H9 (cell line): ENCODE measurements around the gene HCFC1. TPM values are rescaled to one million over a fixed set of nuclear protein-coding genes. Genes with fewer than 3 reads are reported as not detected.
A peak's percentile ranks its signal among the peaks of the same experiment; 100 is the strongest.

Experiments
- DNase-seq: peaks from one replicate; pipeline ENCODE4 v3.0.0-alpha.2; 2017
- H2AFZ ChIP-seq: one replicate; pipeline ENCODE4 v1.6.1; 2013; ENCODE audit warnings: mild to moderate bottlenecking, low read length, control low read depth, moderate library complexity
- H2AK5ac ChIP-seq: 2 replicates; pipeline ENCODE4 v1.6.1; 2013; ENCODE audit warnings: low read length, control low read depth, mixed read lengths; ENCODE audit not compliant: insufficient read length
- H2BK120ac ChIP-seq: one replicate; pipeline ENCODE4 v1.6.1; 2013; ENCODE audit warnings: low read depth, mild to moderate bottlenecking, low read length, control low read depth, inconsistent platforms; ENCODE audit not compliant: poor library complexity, severe bottlenecking
- H2BK12ac ChIP-seq: 2 replicates; pipeline ENCODE4 v1.6.1; 2013; ENCODE audit warnings: low read length, control low read depth, mixed read lengths, low read depth; ENCODE audit not compliant: insufficient read length
- H2BK15ac ChIP-seq: 2 replicates; pipeline ENCODE4 v1.6.1; 2013; ENCODE audit warnings: low read depth, low read length, control low read depth
- H2BK20ac ChIP-seq: one replicate; pipeline ENCODE4 v1.6.1; 2013; ENCODE audit warnings: low read depth, mild to moderate bottlenecking, low read length, control low read depth, inconsistent platforms; ENCODE audit not compliant: poor library complexity, severe bottlenecking
- H2BK5ac ChIP-seq: 2 replicates; pipeline ENCODE4 v1.6.1; 2013; ENCODE audit warnings: low read length, control low read depth, mixed read lengths; ENCODE audit not compliant: insufficient read length
- H3K14ac ChIP-seq: 2 replicates; pipeline ENCODE4 v1.6.1; 2013; ENCODE audit warnings: low read length, control low read depth; ENCODE audit not compliant: insufficient read depth
- H3K18ac ChIP-seq: 2 replicates; pipeline ENCODE4 v1.6.1; 2013; ENCODE audit warnings: low read depth, mild to moderate bottlenecking, mixed read lengths, low read length, control low read depth; ENCODE audit not compliant: insufficient read length
- H3K23ac ChIP-seq: 2 replicates; pipeline ENCODE4 v1.6.1; 2013; ENCODE audit warnings: low read length, control low read depth, mixed read lengths, low read depth; ENCODE audit not compliant: insufficient read length
- H3K23me2 ChIP-seq: 2 replicates; pipeline ENCODE4 v1.6.1; 2013; ENCODE audit warnings: low read depth, mild to moderate bottlenecking, mixed read lengths, low read length, control low read depth; ENCODE audit not compliant: insufficient read length, poor library complexity, severe bottlenecking
- H3K27ac ChIP-seq: 2 replicates; pipeline ENCODE4 v1.5.1; 2013; ENCODE audit warnings: low read length, control low read depth, mixed read lengths, low read depth; ENCODE audit not compliant: insufficient read length
- H3K27me3 ChIP-seq: 2 replicates; pipeline ENCODE4 v1.6.1; 2013; ENCODE audit warnings: low read length, control low read depth, inconsistent platforms; ENCODE audit not compliant: insufficient read depth
- H3K4ac ChIP-seq: 2 replicates; pipeline ENCODE4 v1.6.1; 2013; ENCODE audit warnings: low read depth, mild to moderate bottlenecking, control low read depth, inconsistent platforms, low read length, moderate library complexity
- H3K4me1 ChIP-seq: 2 replicates; pipeline ENCODE4 v1.6.1; 2013; ENCODE audit warnings: low read length, control low read depth, inconsistent platforms; ENCODE audit not compliant: insufficient read depth
- H3K4me2 ChIP-seq: 2 replicates; pipeline ENCODE4 v1.6.1; 2013; ENCODE audit warnings: low read length, control low read depth, mixed read lengths; ENCODE audit not compliant: insufficient read length, insufficient read depth
- H3K56ac ChIP-seq: 2 replicates; pipeline ENCODE4 v1.6.1; 2013; ENCODE audit warnings: low read depth, mild to moderate bottlenecking, mixed read lengths, low read length, control low read depth; ENCODE audit not compliant: insufficient read length
- H3K79me1 ChIP-seq: 2 replicates; pipeline ENCODE4 v1.6.1; 2013; ENCODE audit warnings: low read depth, mild to moderate bottlenecking, moderate library complexity, low read length, control low read depth, inconsistent platforms; ENCODE audit not compliant: insufficient read depth, poor library complexity, severe bottlenecking
- H3K79me2 ChIP-seq: 2 replicates; pipeline ENCODE4 v1.6.1; 2013; ENCODE audit warnings: low read length, control low read depth, inconsistent platforms; ENCODE audit not compliant: insufficient read depth
- H3K9ac ChIP-seq: 2 replicates; pipeline ENCODE4 v1.6.1; 2013; ENCODE audit warnings: low read length, control low read depth, mixed read lengths; ENCODE audit not compliant: insufficient read length; ENCODE audit errors: extremely low read depth
- H3K9me3 ChIP-seq: one replicate; pipeline ENCODE4 v1.6.1; 2013; ENCODE audit warnings: low read depth, low read length, inconsistent platforms; ENCODE audit not compliant: control insufficient read depth
- H3T11ph ChIP-seq: one replicate; pipeline ENCODE4 v1.6.1; 2013; ENCODE audit warnings: mild to moderate bottlenecking, low read length, control low read depth, inconsistent platforms
- H4K20me1 ChIP-seq: one replicate; pipeline ENCODE4 v1.6.1; 2013; ENCODE audit not compliant: control insufficient read depth, insufficient read length, insufficient read depth
- H4K5ac ChIP-seq: 2 replicates; pipeline ENCODE4 v1.6.1; 2013; ENCODE audit warnings: low read depth, mild to moderate bottlenecking, mixed read lengths, low read length, control low read depth; ENCODE audit not compliant: insufficient read length
- H4K8ac ChIP-seq: replicated peaks from 2 replicates; pipeline ENCODE4 v1.6.1; 2013; ENCODE audit warnings: low read length, control low read depth, mixed read lengths, low read depth; ENCODE audit not compliant: insufficient read length
- H4K91ac ChIP-seq: 2 replicates; pipeline ENCODE4 v1.6.1; 2013; ENCODE audit warnings: low read depth, mild to moderate bottlenecking, moderate library complexity, mixed read lengths, low read length, control low read depth; ENCODE audit not compliant: insufficient read length
- H3K27ac Mint-ChIP-seq, 3 experiments: 2 replicates in 2 of 3; 3 replicates in 1 of 3; pipeline ENCODE4 v1.8.0; 2020 to 2021; ENCODE audit warnings: mixed read lengths in 3 of 3, mild to moderate bottlenecking in 1 of 3, moderate library complexity in 1 of 3
- H3K27me3 Mint-ChIP-seq: 2 replicates; pipeline ENCODE4 v1.8.0; 2021; ENCODE audit warnings: low read depth, mild to moderate bottlenecking, moderate library complexity, mixed read lengths
- H3K36me3 Mint-ChIP-seq, 3 experiments: 2 replicates in 2 of 3; 3 replicates in 1 of 3; pipeline ENCODE4 v1.8.0; 2020 to 2021; ENCODE audit warnings: low read depth in 3 of 3, mixed read lengths in 3 of 3; ENCODE audit not compliant: insufficient read depth in 1 of 3
- H3K4me1 Mint-ChIP-seq, 2 experiments: 2 replicates each; pipeline ENCODE4 v1.8.0; 2020; ENCODE audit warnings: mixed read lengths in 2 of 2
- H3K4me3 Mint-ChIP-seq, 2 experiments: 2 replicates in 1 of 2; 3 replicates in 1 of 2; pipeline ENCODE4 v1.8.0; 2020 to 2021; ENCODE audit warnings: mild to moderate bottlenecking in 2 of 2, mixed read lengths in 2 of 2, moderate library complexity in 1 of 2
- H3K9me3 Mint-ChIP-seq, 2 experiments: 2 replicates in 1 of 2; 3 replicates in 1 of 2; pipeline ENCODE4 v1.8.0; 2020; ENCODE audit warnings: mild to moderate bottlenecking in 2 of 2, mixed read lengths in 2 of 2, moderate library complexity in 1 of 2
- CTCF ChIP-seq: fragments of 200-600 bp; sonication (generic); conservative IDR thresholded peaks from 3 replicates; pipeline ENCODE4 v1.8.0; 2021; ENCODE audit warnings: antibody characterized with exemption, mild to moderate bottlenecking
- WGBS: extraction: QIAGEN DNeasy Blood & Tissue Kit; methylation state at CpG from one replicate; pipeline ENCODE4 v1.1.7; 2013; ENCODE audit warnings: missing lambda C conversion rate, low lambda C conversion rate, mixed read lengths; ENCODE audit not compliant: insufficient read length; ENCODE audit errors: extremely low coverage; 5-methylcytosine and 5-hydroxymethylcytosine counted together
- total RNA-seq: library from RNA; stranded (reverse); gene quantifications from 2 replicates; pipeline ENCODE4 v1.2.1, GENCODE V29; 2021

HCFC1 gene
- total RNA-seq, 1 experiment from 2014 or later, result 144 TPM

GRCh38 chrX:154004315-154004714, 32.7 kb upstream of the HCFC1 start:
- Mint-ChIP-seq H3K9me3 (peaks cover 67 to 69% of the 10 kb centered on the region in 2 experiments), H3K27me3 (no peaks in the 10 kb centered on the region; the same call in none of the 2 replicates), H3K36me3 (peaks cover 8 to 32% (median 28%) of the 10 kb centered on the region in 3 experiments), H3K27ac (peak overlapping the region in 1 of 3 experiments; percentile 61; a peak in 2 of 7 replicates), H3K4me3 (no peak overlapping the region; a peak in 1 of 5 replicates), H3K4me1 (peaks cover 8 to 12% of the 10 kb centered on the region in 2 experiments; a peak in 3 of 4 replicates)
- no peak overlapping the region for H3K9ac ChIP-seq
- H2BK120ac ChIP-seq, result no peak overlapping the region
- H3K23ac ChIP-seq, result no peak overlapping the region
- no peaks in the 10 kb centered on the region for H3K23me2 ChIP-seq
- no peak overlapping the region for H2BK15ac ChIP-seq
- H2BK20ac ChIP-seq, result no peak overlapping the region
- no peak overlapping the region for H4K5ac ChIP-seq
- H4K8ac ChIP-seq, result no peak overlapping the region
- H2AFZ ChIP-seq, result no peak overlapping the region
- H4K20me1 ChIP-seq, result no peaks in the 10 kb centered on the region
- H4K91ac ChIP-seq, result no peak overlapping the region
- no peak overlapping the region for H2BK5ac ChIP-seq
- H3K56ac ChIP-seq, result no peak overlapping the region
- H3K4ac ChIP-seq, result no peak overlapping the region
- H2AK5ac ChIP-seq, result no peak overlapping the region
- no peak overlapping the region for H3K14ac ChIP-seq
- H3K79me1 ChIP-seq, result no peaks in the 10 kb centered on the region
- H3T11ph ChIP-seq, result no peak overlapping the region
- no peaks in the 10 kb centered on the region for H3K4me1 ChIP-seq
- H3K9me3 ChIP-seq, result peaks cover 21% of the 10 kb centered on the region
- H3K27ac ChIP-seq, result no peak overlapping the region
- no peak overlapping the region for H3K4me2 ChIP-seq
- H3K79me2 ChIP-seq, result no peaks in the 10 kb centered on the region
- H3K18ac ChIP-seq, result no peak overlapping the region
- no peak for DNase-seq
- TF ChIP-seq CTCF, result no peak
- no peak overlapping the region for H2BK12ac ChIP-seq
- no peaks in the 10 kb centered on the region for H3K27me3 ChIP-seq
- no CpG with 5 or more reads among the region's 11 CpGs for WGBS
